GM12878 (cell line): ENCODE measurements around the gene FUNDC1. TPM values are rescaled to one million over a fixed set of nuclear protein-coding genes. Genes with fewer than 3 reads are reported as not detected.
"Not testable (repeated sequence)": the region's sequence is repeated elsewhere in the genome, so short reads cannot be mapped to it uniquely, and the experiment has no call there.

Experiments
- ATAC-seq: fragments of 200-7000 bp; cut with Tn5 transposase; 3 replicates; pipeline ENCODE4 v1.9.1; 2020; ENCODE audit warnings: mild to moderate bottlenecking, moderate library complexity
- BruUV-seq: library from RNA; stranded (reverse); fragments of 400-500 nt; replicated peaks from 2 replicates; lab custom pipeline; 2021; lab: Mats Ljungman, UMichigan
- CTCF ChIA-PET: fragments of 300-600 bp; sonication (Branson Sonifier 250); formaldehyde crosslinking; extraction: SDS; loops from one replicate; lab custom pipeline; 2021; ENCODE audit warnings: inconsistent platforms; lab: Yijun Ruan, JAX
- POLR2A ChIA-PET: fragments of 350-600 bp; formaldehyde crosslinking; extraction: SDS; loops from one replicate; lab custom pipeline; 2021; ENCODE audit warnings: inconsistent platforms; lab: Charles Lee
- RAD21 ChIA-PET: fragments of 300-600 bp; sonication (Branson Sonifier 250); formaldehyde crosslinking; loops from one replicate; lab custom pipeline; 2023; ENCODE audit warnings: antibody characterized with exemption; ENCODE audit not compliant: unreplicated experiment; lab: Charles Lee
- SMC1A ChIA-PET: fragments of 300-600 bp; sonication (Branson Sonifier 250); formaldehyde crosslinking; loops from one replicate; lab custom pipeline; 2023; ENCODE audit not compliant: unreplicated experiment, uncharacterized antibody; lab: Charles Lee
- DNase-seq: peaks from one replicate; pipeline ENCODE4 v3.0.0-alpha.2; 2011; ENCODE audit warnings: low read depth, low spot score
- FAIRE-seq: peaks from 3 replicates; lab custom pipeline; 2011; peaks lifted over from hg19 to GRCh38; lab: Jason Lieb, UNC
- H2AFZ ChIP-seq: 2 replicates; pipeline ENCODE4 v1.6.0; 2011; ENCODE audit warnings: low read depth, low read length, control low read depth; ENCODE audit not compliant: control insufficient read depth
- H3K27ac ChIP-seq: 2 replicates; pipeline ENCODE4 v1.5.1; 2011; ENCODE audit warnings: control low read depth; ENCODE audit not compliant: control insufficient read depth, insufficient read depth
- H3K27me3 ChIP-seq, 2 experiments: replicated peaks in 1 of 2; 2 replicates each; pipeline versions ENCODE4 v1.6.0 to v1.6.1; 2011; ENCODE audit warnings: low read length in 1 of 2; ENCODE audit not compliant: control insufficient read depth in 2 of 2, insufficient read depth in 2 of 2
- H3K36me3 ChIP-seq, 2 experiments: 2 replicates each; pipeline ENCODE4 v1.5.1; 2011; ENCODE audit warnings: low read length in 1 of 2; ENCODE audit not compliant: control insufficient read depth in 2 of 2, insufficient read depth in 2 of 2
- H3K4me1 ChIP-seq: 2 replicates; pipeline ENCODE4 v1.6.1; 2011; ENCODE audit warnings: mild to moderate bottlenecking, low read length, moderate library complexity, mixed read lengths; ENCODE audit not compliant: control insufficient read depth, insufficient read depth
- H3K4me2 ChIP-seq: 2 replicates; pipeline ENCODE4 v1.6.0; 2011; ENCODE audit warnings: control low read depth; ENCODE audit not compliant: control insufficient read depth, insufficient read depth
- H3K4me3 ChIP-seq: fragments of 200-600 bp; sonication (generic); 2 replicates; pipeline ENCODE4 v1.5.1; 2016
- H3K79me2 ChIP-seq: 2 replicates; pipeline ENCODE4 v1.6.0; 2011; ENCODE audit warnings: low read length; ENCODE audit not compliant: control insufficient read depth, insufficient read depth
- H3K9ac ChIP-seq: 2 replicates; pipeline ENCODE4 v1.8.0; 2011; ENCODE audit warnings: low read length, control low read depth, mixed read lengths; ENCODE audit not compliant: control insufficient read depth, insufficient read depth
- H3K9me3 ChIP-seq: replicated peaks from 3 replicates; pipeline ENCODE4 v1.5.1; 2011; ENCODE audit warnings: mild to moderate bottlenecking, low read length; ENCODE audit not compliant: control insufficient read depth, insufficient read depth
- H4K20me1 ChIP-seq: 2 replicates; pipeline ENCODE4 v1.6.0; 2011; ENCODE audit not compliant: control insufficient read depth, insufficient read depth
- CUX1 ChIP-seq: IDR thresholded peaks from 2 replicates; pipeline ENCODE4 v1.6.1; 2012; ENCODE audit warnings: improper control_type of control experiment, low read depth, low read length; ENCODE audit not compliant: insufficient replicate concordance
- JUNB ChIP-seq: IDR thresholded peaks from 2 replicates; pipeline ENCODE4 v1.6.1; 2016; ENCODE audit warnings: antibody characterized with exemption, mild to moderate bottlenecking
- JUND ChIP-seq: IDR thresholded peaks from 2 replicates; pipeline ENCODE4 v1.6.1; 2012; ENCODE audit warnings: low read depth, mild to moderate bottlenecking, low read length, improper control_type of control experiment, moderate library complexity
- MYC ChIP-seq: IDR thresholded peaks from 2 replicates; pipeline ENCODE4 v1.6.1; 2011; ENCODE audit warnings: mild to moderate bottlenecking, low read length, moderate library complexity, inconsistent platforms; ENCODE audit not compliant: insufficient read depth, insufficient replicate concordance, insufficient read length, severe bottlenecking
- RFX5 ChIP-seq: IDR thresholded peaks from 2 replicates; pipeline ENCODE4 v1.6.1; 2011; ENCODE audit warnings: low read depth, low read length, improper control_type of control experiment
- SKIL ChIP-seq: fragments of 450-650 bp; IDR thresholded peaks from 2 replicates; pipeline ENCODE4 v1.6.1; 2017; ENCODE audit warnings: mild to moderate bottlenecking, low read depth, inconsistent platforms; ENCODE audit not compliant: poor library complexity, severe bottlenecking
- SMAD1 ChIP-seq: fragments of 450-650 bp; IDR thresholded peaks from 2 replicates; pipeline ENCODE4 v1.6.1; 2018; ENCODE audit warnings: mild to moderate bottlenecking, low read depth; ENCODE audit not compliant: partially characterized antibody
- TARDBP ChIP-seq: IDR thresholded peaks from 2 replicates; pipeline ENCODE4 v1.6.1; 2016; ENCODE audit warnings: borderline replicate concordance
- TCF12 ChIP-seq: IDR thresholded peaks from 2 replicates; pipeline ENCODE4 v1.6.1; 2011; ENCODE audit warnings: low read depth, mild to moderate bottlenecking, low read length
- YY1 ChIP-seq: IDR thresholded peaks from 2 replicates; pipeline ENCODE4 v1.6.1; 2011; ENCODE audit warnings: low read depth, mild to moderate bottlenecking, low read length
- WGBS: methylation state at CpG from one replicate; pipeline ENCODE4 v1.1.6; 2016; ENCODE audit warnings: low lambda C conversion rate; ENCODE audit not compliant: insufficient replicate concordance, insufficient coverage; ENCODE audit errors: missing lambda C conversion rate; 5-methylcytosine and 5-hydroxymethylcytosine counted together
- in situ Hi-C: fragments of 300-500 bp; cut with MboI; formaldehyde crosslinking; loops from 9 replicates; pipeline ENCODE4 v1.14.3; 2018; ENCODE audit warnings: mixed read lengths
- intact Hi-C: fragments of 100-400 bp; cut with micrococcal nuclease; formaldehyde crosslinking; loops from one replicate; pipeline ENCODE4 v1.14.2; 2022; ENCODE audit not compliant: unreplicated experiment
- polyA plus RNA-seq, 11 experiments: library from polyadenylated mRNA; depleted of rRNA in 4 of 11; unstranded in 6 of 11; stranded (reverse) in 5 of 11; fragments of >200 nt; fragmentation: Nextera tagmentation in 4 of 11; fragmentation: Illumina TruSeq in 1 of 11; extraction: Ambion mirVana in 4 of 11; extraction: Trizol in 1 of 11; gene quantifications; 1 replicate in 1 of 11; 2 replicates in 10 of 11; pipeline versions ENCODE4 v1.2.1 to v1.2.3, GENCODE V29; 2011 to 2016; ENCODE audit warnings: inconsistent platforms in 2 of 11, missing spikeins in 2 of 11, low read depth in 1 of 11
- total RNA-seq, 4 experiments: library from RNA; depleted of rRNA in 3 of 4; stranded (reverse); fragments of >200 nt in 3 of 4; fragmentation: Illumina TruSeq in 1 of 4; extraction: Trizol in 1 of 4; gene quantifications; 2 replicates each; pipeline versions ENCODE4 v1.2.1 to v1.2.3, GENCODE V29; 2013 to 2021

The FUNDC1 gene
- total and polyA plus RNA-seq, 10 of the 15 experiments (the other 5 are each of a cell fraction or from before 2014, with no cell fraction given) = 10.0 to 25.1 (median 16.8) TPM

DNA sequence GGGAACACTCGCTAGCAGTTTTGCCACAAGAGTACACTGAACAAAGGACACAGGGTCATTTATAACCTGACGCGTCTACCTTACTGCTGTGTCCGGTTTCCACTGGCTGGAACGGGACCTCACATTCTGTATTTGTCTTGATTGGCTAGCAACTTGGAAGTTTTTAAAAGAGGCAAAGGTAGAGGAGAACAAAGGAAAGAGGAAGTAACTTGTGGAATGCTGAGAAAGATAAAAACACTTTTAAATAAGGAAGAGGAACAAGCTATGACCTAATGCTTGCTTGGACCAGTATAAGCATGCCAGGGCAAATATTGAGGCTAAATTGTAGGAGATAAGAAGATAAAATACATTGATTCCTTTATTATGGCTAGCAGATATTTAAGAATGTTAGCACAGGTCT lies 2.8 kb upstream of the FUNDC1 start:
- H3K4me2 ChIP-seq, H3K27ac ChIP-seq, H3K4me3 ChIP-seq, SMC1A ChIA-PET, BruUV-seq, H4K20me1 ChIP-seq, H3K79me2 ChIP-seq, H3K9me3 ChIP-seq, POLR2A ChIA-PET, H3K27me3 ChIP-seq, ATAC-seq, RAD21 ChIA-PET, DNase-seq, H2AFZ ChIP-seq, FAIRE-seq, H3K9ac ChIP-seq, in situ Hi-C loops, H3K36me3 ChIP-seq, H3K4me1 ChIP-seq: not testable (repeated sequence)
- WGBS = 67% methylated on average over 5 of the region's 5 CpGs
- CTCF ChIA-PET = interaction anchor here (0.6 kb wide), 1 partner anchor 28 kb away, joined by 4 read pairs; no protein-coding TSS in a partner anchor
- intact Hi-C loops = loop anchor here (10.0 kb wide), 1 partner anchor 529 kb away; no protein-coding TSS in a partner anchor

- H3K36me3 ChIP-seq = no peaks in the 10 kb centered on the region
- H3K4me3 ChIP-seq = no peak overlapping the region
- peaks cover 5% of the 10 kb centered on the region for H3K79me2 ChIP-seq
- FAIRE-seq = no peak
- H3K9ac ChIP-seq = no peak overlapping the region
- no peak for DNase-seq
- no peak overlapping the region for H3K4me2 ChIP-seq
- ChIA-PET POLR2A (no interaction called here), SMC1A (no interaction called here), RAD21 (no interaction called here), CTCF (no interaction called here)
- intact Hi-C loops (loop anchor here (10.0 kb wide), 1 partner anchor 531 kb away; no protein-coding TSS in a partner anchor), in situ Hi-C loops (no loop called here)
- H3K27ac ChIP-seq = no peak overlapping the region
- no TSS peak for BruUV-seq
- H2AFZ ChIP-seq = no peak overlapping the region
- ATAC-seq = no peak
- H3K4me1 ChIP-seq = no peaks in the 10 kb centered on the region
- no peaks in the 10 kb centered on the region for H4K20me1 ChIP-seq
- 90% methylated on average over 6 of the region's 6 CpGs for WGBS
- no peaks in the 10 kb centered on the region for H3K27me3 ChIP-seq
- no peaks in the 10 kb centered on the region for H3K9me3 ChIP-seq
- no peak for TF ChIP-seq SKIL
- no peak for TF ChIP-seq CUX1
- TF ChIP-seq JUND = no peak
- no peak for TF ChIP-seq RFX5
- no peak for TF ChIP-seq YY1
- no peak for TF ChIP-seq MYC
- no peak for TF ChIP-seq JUNB
- no peak for TF ChIP-seq TARDBP
- TF ChIP-seq SMAD1 = no peak
- no peak for TF ChIP-seq TCF12
Measured at GRCh38 chrX:44544036-44544435, 1.4 kb upstream of the FUNDC1 start.
